BJ (cell line): ENCODE results near the gene UBA6. TPM values are rescaled to one million over a fixed set of nuclear protein-coding genes. Genes with fewer than 3 reads are reported as not detected.
"Not testable (repeated sequence)": the region's sequence is repeated elsewhere in the genome, so short reads cannot be mapped to it uniquely, and the experiment has no call there.

Experiments
- CTCF ChIA-PET: fragments of 350-600 bp; formaldehyde crosslinking; extraction: SDS; loops from one replicate; lab custom pipeline; 2021; ENCODE audit warnings: antibody characterized with exemption, inconsistent platforms; lab: Yijun Ruan, JAX
- POLR2A ChIA-PET: fragments of 300-600 bp; sonication (Branson Sonifier 250); formaldehyde crosslinking; extraction: SDS; loops from one replicate; lab custom pipeline; 2021; ENCODE audit warnings: antibody characterized with exemption; lab: Charles Lee
- DNase-seq: peaks from one replicate; pipeline ENCODE4 v3.0.0-alpha.2; 2011; ENCODE audit warnings: low read depth
- H3K27me3 ChIP-seq: 2 replicates; pipeline ENCODE4 v1.6.0; 2011; ENCODE audit warnings: low read length; ENCODE audit not compliant: control insufficient read depth, insufficient read depth
- H3K36me3 ChIP-seq: 2 replicates; pipeline ENCODE4 v1.5.1; 2011; ENCODE audit warnings: low read length; ENCODE audit not compliant: control insufficient read depth, insufficient read depth
- H3K4me3 ChIP-seq: 2 replicates; pipeline ENCODE4 v1.5.1; 2011; ENCODE audit warnings: low read depth, mild to moderate bottlenecking, control low read depth, low read length
- CTCF ChIP-seq: IDR thresholded peaks from 2 replicates; pipeline ENCODE4 v1.5.1; 2011; ENCODE audit warnings: low read depth, mild to moderate bottlenecking, control low read depth, inconsistent platforms, low read length, moderate library complexity; ENCODE audit not compliant: insufficient read depth
- polyA plus RNA-seq: library from polyadenylated mRNA; depleted of rRNA; stranded (reverse); fragments of >200 nt; gene quantifications from 2 replicates; pipeline ENCODE4 v1.2.3, GENCODE V29; 2011

The UBA6 gene
- polyA plus RNA-seq, 1 experiment = 34.9 TPM

- POLR2A ChIA-PET = no interaction called here
- TF ChIP-seq CTCF = no peak
- CTCF ChIA-PET = interaction anchor here (2.1 to 3.6 kb wide), 2 partner anchors 11 to 18 kb away, joined by 11 to 41 read pairs; no protein-coding TSS in a partner anchor
- Histone ChIP-seq H3K27me3 (no peaks in the 10 kb centered on the region), H3K36me3 (no peaks in the 10 kb centered on the region), H3K4me3 (no peak overlapping the region)
- no peak for DNase-seq
Measured at GRCh38 chr4:67744561-67745283, 43.8 kb upstream of the UBA6 start.

GRCh38 chr4:67743194-67743593 lies 42.2 kb upstream of the UBA6 start:
- ChIA-PET POLR2A (no interaction called here), CTCF (no interaction called here)
- TF ChIP-seq CTCF = no peak

GRCh38 chr4:67736262-67736661 lies 35.3 kb upstream of the UBA6 start:
- ChIA-PET CTCF (interaction anchor here (5.3 kb wide), 1 partner anchor 9 kb away, joined by 41 read pairs; no protein-coding TSS in a partner anchor), POLR2A (no interaction called here)
- TF ChIP-seq CTCF = no peak
- H3K4me3 ChIP-seq = no peak overlapping the region
- no peaks in the 10 kb centered on the region for H3K27me3 ChIP-seq
- no peaks in the 10 kb centered on the region for H3K36me3 ChIP-seq
- DNase-seq = no peak

More at GRCh38 chr4:67743194-67743593, 42.2 kb upstream of the UBA6 start:
- H3K27me3 ChIP-seq = no peaks in the 10 kb centered on the region
- no peak for DNase-seq
- H3K36me3 ChIP-seq = no peaks in the 10 kb centered on the region
- no peak overlapping the region for H3K4me3 ChIP-seq

- Histone ChIP-seq H3K36me3 (no peaks in the 10 kb centered on the region), H3K27me3 (no peaks in the 10 kb centered on the region), H3K4me3 (no peak overlapping the region)
- DNase-seq = no peak
- CTCF ChIA-PET = interaction anchor here (0.7 to 5.3 kb wide), 3 partner anchors 10 to 21 kb away, joined by 3 to 41 read pairs (median 3); no protein-coding TSS in a partner anchor
- POLR2A ChIA-PET = no interaction called here
- TF ChIP-seq CTCF = no peak
Measured at GRCh38 chr4:67735325-67735724, 34.4 kb upstream of the UBA6 start.

- H3K4me3 ChIP-seq, CTCF ChIA-PET, DNase-seq, H3K36me3 ChIP-seq, H3K27me3 ChIP-seq, POLR2A ChIA-PET: not testable (repeated sequence)
Measured at GRCh38 chr4:67730511-67730910, 29.6 kb upstream of the UBA6 start.
